ENCODE measurements around the gene PPP1R8. TPM values are rescaled to one million over a fixed set of nuclear protein-coding genes. Genes with fewer than 3 reads are reported as not detected.
A peak's percentile ranks its signal among the peaks of the same experiment; 100 is the strongest.
"Not testable (repeated sequence)": the region's sequence is repeated elsewhere in the genome, so short reads cannot be mapped to it uniquely, and the experiment has no call there.

Gene PPP1R8
- total and polyA plus RNA-seq, 10 of the 15 experiments (the other 5 are each of a cell fraction or from before 2014, with no cell fraction given): 10.2 to 77.0 (median 53.0) TPM

- H3K9me3 ChIP-seq (replicated peaks; ENCODE audit: control insufficient read depth, insufficient read depth, low read length); H3K9ac ChIP-seq (ENCODE audit: control insufficient read depth, insufficient read depth, low read length); BruUV-seq (replicated peaks); FAIRE-seq; H3K4me2 ChIP-seq (ENCODE audit: control insufficient read depth, insufficient read depth); H3K27me3 ChIP-seq (replicated peaks in 1 of 2; ENCODE audit: control insufficient read depth in 2 of 2, insufficient read depth in 2 of 2, low read length in 1 of 2); in situ Hi-C loops (cut with MboI); ATAC-seq; H3K79me2 ChIP-seq (ENCODE audit: control insufficient read depth, insufficient read depth, low read length); DNase-seq (ENCODE audit: low read depth, low spot score); H3K36me3 ChIP-seq (ENCODE audit: control insufficient read depth in 2 of 2, insufficient read depth in 2 of 2, low read length in 1 of 2); H3K27ac ChIP-seq (ENCODE audit: control insufficient read depth, insufficient read depth); H4K20me1 ChIP-seq (ENCODE audit: control insufficient read depth, insufficient read depth); H2AFZ ChIP-seq (ENCODE audit: control insufficient read depth, low read depth, low read length); H3K4me3 ChIP-seq; H3K4me1 ChIP-seq (ENCODE audit: control insufficient read depth, insufficient read depth, low read length): not testable (repeated sequence)
- ChIA-PET POLR2A (interaction anchor here (0.7 kb wide), 1 partner anchor 200 kb away, joined by 6 read pairs; no protein-coding TSS in a partner anchor), SMC1A (ENCODE audit: uncharacterized antibody, unreplicated experiment) (interaction anchor here (0.6 to 5.1 kb wide), 21 partner anchors 12 to 356 kb away, joined by 3 to 44 read pairs (median 4); partner anchors contain the start of genes EYA3 and SMPDL3B), CTCF (interaction anchor here (0.6 to 5.0 kb wide), 29 partner anchors 9 to 502 kb away, joined by 3 to 50 read pairs (median 4); no protein-coding TSS in a partner anchor), RAD21 (ENCODE audit: unreplicated experiment) (interaction anchor here (0.6 to 4.5 kb wide), 30 partner anchors 9 to 355 kb away, joined by 3 to 32 read pairs (median 4); partner anchors contain the start of genes EYA3, FAM76A, IFI6 and XKR8)
- intact Hi-C loops (cut with micrococcal nuclease; ENCODE audit: unreplicated experiment): loop anchor here (5.0 kb wide), 1 partner anchor 230 kb away; the partner anchor contains the start of gene EYA3
- WGBS (ENCODE audit: insufficient coverage, insufficient replicate concordance, low lambda C conversion rate, missing lambda C conversion rate): 52% methylated on average over 11 of the region's 11 CpGs
Observed at GRCh38 chr1:27857552-27857951, 27.0 kb downstream of the PPP1R8 start.

GRCh38 chr1:27858072-27858948, 27.7 kb downstream of the PPP1R8 start:
- no TSS peak for BruUV-seq (replicated peaks)
- ChIA-PET RAD21 (ENCODE audit: unreplicated experiment) (interaction anchor here (0.8 to 4.5 kb wide), 30 partner anchors 10 to 354 kb away, joined by 3 to 32 read pairs (median 4); partner anchors contain the start of genes EYA3, FAM76A, IFI6 and XKR8), CTCF (interaction anchor here (0.6 to 5.0 kb wide), 29 partner anchors 10 to 501 kb away, joined by 3 to 50 read pairs (median 4); no protein-coding TSS in a partner anchor), POLR2A (interaction anchor here (0.5 to 1.0 kb wide), 2 partner anchors 229 to 993 kb away, joined by 3 to 5 read pairs; no protein-coding TSS in a partner anchor), SMC1A (ENCODE audit: uncharacterized antibody, unreplicated experiment) (interaction anchor here (0.6 to 5.1 kb wide), 23 partner anchors 13 to 355 kb away, joined by 3 to 44 read pairs (median 3); partner anchors contain the start of genes EYA3, SMPDL3B and STX12)
- H3K9ac ChIP-seq (ENCODE audit: control insufficient read depth, insufficient read depth, low read length): no peak overlapping the region; the same call in 1 of the 2 replicates
- H2AFZ ChIP-seq (ENCODE audit: control insufficient read depth, low read depth, low read length): peak overlapping the region; percentile 55
- H3K9me3 ChIP-seq (replicated peaks; ENCODE audit: control insufficient read depth, insufficient read depth, low read length): no peaks in the 10 kb centered on the region
- no peak for DNase-seq (ENCODE audit: low read depth, low spot score)
- FAIRE-seq: peak; percentile 18
- peaks cover 17% of the 10 kb centered on the region for H3K4me1 ChIP-seq (ENCODE audit: control insufficient read depth, insufficient read depth, low read length)
- no peak overlapping the region for H3K4me3 ChIP-seq
- no peaks in the 10 kb centered on the region for H4K20me1 ChIP-seq (ENCODE audit: control insufficient read depth, insufficient read depth)
- no peak overlapping the region for H3K27ac ChIP-seq (ENCODE audit: control insufficient read depth, insufficient read depth)
- H3K79me2 ChIP-seq (ENCODE audit: control insufficient read depth, insufficient read depth, low read length): no peaks in the 10 kb centered on the region
- intact Hi-C loops (cut with micrococcal nuclease; ENCODE audit: unreplicated experiment) (loop anchor here (1.0 to 5.0 kb wide), 3 partner anchors 121 to 350 kb away; partner anchors contain the start of gene EYA3), in situ Hi-C loops (cut with MboI) (no loop called here)
- peak; percentile 91 for ATAC-seq
- no peaks in the 10 kb centered on the region for H3K27me3 ChIP-seq (replicated peaks in 1 of 2; ENCODE audit: control insufficient read depth in 2 of 2, insufficient read depth in 2 of 2, low read length in 1 of 2)
- H3K36me3 ChIP-seq (ENCODE audit: control insufficient read depth in 2 of 2, insufficient read depth in 2 of 2, low read length in 1 of 2): no peaks in the 10 kb centered on the region
- WGBS (ENCODE audit: insufficient coverage, insufficient replicate concordance, low lambda C conversion rate, missing lambda C conversion rate): 43% methylated on average over 10 of the region's 10 CpGs
- H3K4me2 ChIP-seq (ENCODE audit: control insufficient read depth, insufficient read depth): no peak overlapping the region
- TF ChIP-seq RB1 (IDR thresholded peaks at IDR 0.05; ENCODE audit: borderline replicate concordance) (peak; percentile 41; the same call in 1 of the 2 replicates), CTCF (IDR thresholded peaks at IDR 0.05 in 2 of 3, conservative IDR thresholded peaks at IDR 0.05 in 1 of 3; ENCODE audit: control insufficient read depth in 2 of 3, extremely low read depth in 1 of 3, insufficient read depth in 1 of 3, low read depth in 3 of 3, low read length in 3 of 3) (peak; percentile 99 to 100 (median 99); a peak in 5 of 6 replicates), EZH2 (IDR thresholded peaks at IDR 0.05; ENCODE audit: borderline replicate concordance, control insufficient read depth, low read depth, low read length) (no peak), HCFC1 (IDR thresholded peaks at IDR 0.05; ENCODE audit: low read length) (no peak), RUNX3 (IDR thresholded peaks at IDR 0.05; ENCODE audit: low read length) (peak; percentile 21; the same call in 1 of the 2 replicates), CREM (IDR thresholded peaks at IDR 0.05; ENCODE audit: low read depth) (no peak), NBN (IDR thresholded peaks at IDR 0.05) (0 out of 2 replicates have a peak, but pooled peaks have one; percentile 27)
